ENCODE results near the gene MZF1. TPM values are rescaled to one million over a fixed set of nuclear protein-coding genes. Genes with fewer than 3 reads are reported as not detected.

The MZF1 gene
- total and polyA plus RNA-seq, 9 of the 15 experiments (the other 6 are each of a cell fraction or from before 2014, with no cell fraction given): 0.31 to 29.3 (median 11.5) TPM

DNA sequence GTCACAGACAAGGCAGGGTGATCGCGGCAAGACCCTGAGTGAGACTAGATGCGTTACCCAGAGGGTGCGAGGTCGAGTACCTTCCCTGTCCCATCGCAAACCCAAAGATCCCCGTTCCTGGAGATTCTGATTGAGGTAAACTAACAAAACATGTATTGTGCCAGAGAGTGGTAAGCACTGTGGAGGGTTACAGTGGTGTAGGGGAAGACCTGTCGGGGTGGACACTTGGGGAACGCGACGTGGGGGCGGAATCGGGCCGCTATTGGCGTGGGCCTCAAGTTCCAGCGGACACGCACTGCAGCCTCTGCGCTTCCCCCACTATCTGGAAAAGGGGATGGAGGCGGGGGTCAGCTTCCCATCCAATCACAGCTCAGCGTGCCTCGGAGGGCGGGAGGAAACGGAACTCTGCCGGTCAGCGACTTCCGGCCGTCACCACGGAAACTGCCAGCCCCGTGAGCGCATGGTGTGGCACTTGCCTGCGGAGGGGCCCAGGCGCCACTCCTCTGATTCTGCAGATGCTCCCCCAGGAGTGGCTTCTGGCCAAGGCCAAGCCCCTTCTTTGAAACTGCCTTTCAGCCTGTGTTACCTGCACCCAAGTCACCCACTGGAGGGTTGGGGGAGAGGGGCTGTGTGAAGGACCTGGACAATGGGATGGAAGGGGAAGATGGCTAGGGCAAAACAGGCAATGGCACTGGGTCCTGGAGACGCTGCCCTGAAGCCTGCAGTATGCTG is 13.7 kb downstream of the MZF1 start (continued):
- TF ChIP-seq ZC3H11A (IDR thresholded peaks at IDR 0.05; ENCODE audit: low read depth, low read length) (no peak), CBFB (CRISPR knock-in tag; IDR thresholded peaks at IDR 0.05) (no peak), MAFG (tag; conservative IDR thresholded peaks at IDR 0.05) (no peak), CBFA2T3 (IDR thresholded peaks at IDR 0.05) (0 out of 2 replicates have a peak, but pooled peaks have one; percentile 13), ZNF133 (CRISPR knock-in tag; IDR thresholded peaks at IDR 0.05) (no peak), ZBTB8A (IDR thresholded peaks at IDR 0.05; ENCODE audit: partially characterized antibody) (no peak)
- TF ChIP-seq, protein P1, sequence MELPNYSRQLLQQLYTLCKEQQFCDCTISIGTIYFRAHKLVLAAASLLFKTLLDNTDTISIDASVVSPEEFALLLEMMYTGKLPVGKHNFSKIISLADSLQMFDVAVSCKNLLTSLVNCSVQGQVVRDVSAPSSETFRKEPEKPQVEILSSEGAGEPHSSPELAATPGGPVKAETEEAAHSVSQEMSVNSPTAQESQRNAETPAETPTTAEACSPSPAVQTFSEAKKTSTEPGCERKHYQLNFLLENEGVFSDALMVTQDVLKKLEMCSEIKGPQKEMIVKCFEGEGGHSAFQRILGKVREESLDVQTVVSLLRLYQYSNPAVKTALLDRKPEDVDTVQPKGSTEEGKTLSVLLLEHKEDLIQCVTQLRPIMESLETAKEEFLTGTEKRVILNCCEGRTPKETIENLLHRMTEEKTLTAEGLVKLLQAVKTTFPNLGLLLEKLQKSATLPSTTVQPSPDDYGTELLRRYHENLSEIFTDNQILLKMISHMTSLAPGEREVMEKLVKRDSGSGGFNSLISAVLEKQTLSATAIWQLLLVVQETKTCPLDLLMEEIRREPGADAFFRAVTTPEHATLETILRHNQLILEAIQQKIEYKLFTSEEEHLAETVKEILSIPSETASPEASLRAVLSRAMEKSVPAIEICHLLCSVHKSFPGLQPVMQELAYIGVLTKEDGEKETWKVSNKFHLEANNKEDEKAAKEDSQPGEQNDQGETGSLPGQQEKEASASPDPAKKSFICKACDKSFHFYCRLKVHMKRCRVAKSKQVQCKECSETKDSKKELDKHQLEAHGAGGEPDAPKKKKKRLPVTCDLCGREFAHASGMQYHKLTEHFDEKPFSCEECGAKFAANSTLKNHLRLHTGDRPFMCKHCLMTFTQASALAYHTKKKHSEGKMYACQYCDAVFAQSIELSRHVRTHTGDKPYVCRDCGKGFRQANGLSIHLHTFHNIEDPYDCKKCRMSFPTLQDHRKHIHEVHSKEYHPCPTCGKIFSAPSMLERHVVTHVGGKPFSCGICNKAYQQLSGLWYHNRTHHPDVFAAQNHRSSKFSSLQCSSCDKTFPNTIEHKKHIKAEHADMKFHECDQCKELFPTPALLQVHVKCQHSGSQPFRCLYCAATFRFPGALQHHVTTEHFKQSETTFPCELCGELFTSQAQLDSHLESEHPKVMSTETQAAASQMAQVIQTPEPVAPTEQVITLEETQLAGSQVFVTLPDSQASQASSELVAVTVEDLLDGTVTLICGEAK (IDR thresholded peaks at IDR 0.05): peak; percentile 94
- TF ChIP-seq, protein P1 (CRISPR knock-in tag; IDR thresholded peaks at IDR 0.05): no peak
- TF ChIP-seq, protein P2, sequence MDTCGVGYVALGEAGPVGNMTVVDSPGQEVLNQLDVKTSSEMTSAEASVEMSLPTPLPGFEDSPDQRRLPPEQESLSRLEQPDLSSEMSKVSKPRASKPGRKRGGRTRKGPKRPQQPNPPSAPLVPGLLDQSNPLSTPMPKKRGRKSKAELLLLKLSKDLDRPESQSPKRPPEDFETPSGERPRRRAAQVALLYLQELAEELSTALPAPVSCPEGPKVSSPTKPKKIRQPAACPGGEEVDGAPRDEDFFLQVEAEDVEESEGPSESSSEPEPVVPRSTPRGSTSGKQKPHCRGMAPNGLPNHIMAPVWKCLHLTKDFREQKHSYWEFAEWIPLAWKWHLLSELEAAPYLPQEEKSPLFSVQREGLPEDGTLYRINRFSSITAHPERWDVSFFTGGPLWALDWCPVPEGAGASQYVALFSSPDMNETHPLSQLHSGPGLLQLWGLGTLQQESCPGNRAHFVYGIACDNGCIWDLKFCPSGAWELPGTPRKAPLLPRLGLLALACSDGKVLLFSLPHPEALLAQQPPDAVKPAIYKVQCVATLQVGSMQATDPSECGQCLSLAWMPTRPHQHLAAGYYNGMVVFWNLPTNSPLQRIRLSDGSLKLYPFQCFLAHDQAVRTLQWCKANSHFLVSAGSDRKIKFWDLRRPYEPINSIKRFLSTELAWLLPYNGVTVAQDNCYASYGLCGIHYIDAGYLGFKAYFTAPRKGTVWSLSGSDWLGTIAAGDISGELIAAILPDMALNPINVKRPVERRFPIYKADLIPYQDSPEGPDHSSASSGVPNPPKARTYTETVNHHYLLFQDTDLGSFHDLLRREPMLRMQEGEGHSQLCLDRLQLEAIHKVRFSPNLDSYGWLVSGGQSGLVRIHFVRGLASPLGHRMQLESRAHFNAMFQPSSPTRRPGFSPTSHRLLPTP (IDR thresholded peaks at IDR 0.05; ENCODE audit: borderline replicate concordance, extremely low read depth, insufficient read length): no peak
- TF ChIP-seq, protein P3, sequence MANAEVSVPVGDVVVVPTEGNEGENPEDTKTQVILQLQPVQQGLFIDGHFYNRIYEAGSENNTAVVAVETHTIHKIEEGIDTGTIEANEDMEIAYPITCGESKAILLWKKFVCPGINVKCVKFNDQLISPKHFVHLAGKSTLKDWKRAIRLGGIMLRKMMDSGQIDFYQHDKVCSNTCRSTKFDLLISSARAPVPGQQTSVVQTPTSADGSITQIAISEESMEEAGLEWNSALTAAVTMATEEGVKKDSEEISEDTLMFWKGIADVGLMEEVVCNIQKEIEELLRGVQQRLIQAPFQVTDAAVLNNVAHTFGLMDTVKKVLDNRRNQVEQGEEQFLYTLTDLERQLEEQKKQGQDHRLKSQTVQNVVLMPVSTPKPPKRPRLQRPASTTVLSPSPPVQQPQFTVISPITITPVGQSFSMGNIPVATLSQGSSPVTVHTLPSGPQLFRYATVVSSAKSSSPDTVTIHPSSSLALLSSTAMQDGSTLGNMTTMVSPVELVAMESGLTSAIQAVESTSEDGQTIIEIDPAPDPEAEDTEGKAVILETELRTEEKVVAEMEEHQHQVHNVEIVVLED (CRISPR knock-in tag; IDR thresholded peaks at IDR 0.05): peak; percentile 42; the same call in 1 of the 2 replicates
- TF ChIP-seq, protein P4, sequence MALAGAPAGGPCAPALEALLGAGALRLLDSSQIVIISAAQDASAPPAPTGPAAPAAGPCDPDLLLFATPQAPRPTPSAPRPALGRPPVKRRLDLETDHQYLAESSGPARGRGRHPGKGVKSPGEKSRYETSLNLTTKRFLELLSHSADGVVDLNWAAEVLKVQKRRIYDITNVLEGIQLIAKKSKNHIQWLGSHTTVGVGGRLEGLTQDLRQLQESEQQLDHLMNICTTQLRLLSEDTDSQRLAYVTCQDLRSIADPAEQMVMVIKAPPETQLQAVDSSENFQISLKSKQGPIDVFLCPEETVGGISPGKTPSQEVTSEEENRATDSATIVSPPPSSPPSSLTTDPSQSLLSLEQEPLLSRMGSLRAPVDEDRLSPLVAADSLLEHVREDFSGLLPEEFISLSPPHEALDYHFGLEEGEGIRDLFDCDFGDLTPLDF (CRISPR knock-in tag; IDR thresholded peaks at IDR 0.05): no peak; the same call in 1 of the 2 replicates

Data from K562 (cell line).